ENCODE results near the gene TCFL5.

TCFL5 gene

GRCh38 chr20:62812181-62812906 is 49.3 kb downstream of the TCFL5 start:
- Mint-ChIP-seq H3K9me3 (no peaks in the 10 kb centered on the region), H3K4me3 (no peak overlapping the region), H3K27me3 (ENCODE audit: low read depth, poor library complexity) (peaks cover 21% of the 10 kb centered on the region), H3K4me1 (peaks cover 13% of the 10 kb centered on the region), H3K36me3 (ENCODE audit: low read depth) (no peaks in the 10 kb centered on the region), H3K27ac (no peak overlapping the region)
- no peak for TF ChIP-seq CTCF (IDR thresholded peaks at IDR 0.05)
- no peak for DNase-seq

- peaks cover 20% of the 10 kb centered on the region for H3K27me3 Mint-ChIP-seq (ENCODE audit: low read depth, poor library complexity)
- no peaks in the 10 kb centered on the region for H3K36me3 Mint-ChIP-seq (ENCODE audit: low read depth)
- DNase-seq, result no peak
- no peaks in the 10 kb centered on the region for H3K9me3 Mint-ChIP-seq
- no peak overlapping the region for H3K4me3 Mint-ChIP-seq
- TF ChIP-seq CTCF (IDR thresholded peaks at IDR 0.05), result no peak
- H3K27ac Mint-ChIP-seq, result no peak overlapping the region
- H3K4me1 Mint-ChIP-seq, result peaks cover 14% of the 10 kb centered on the region
These were observed 49.9 kb downstream of the TCFL5 start for GRCh38 chr20:62811720-62812119.

GRCh38 chr20:62811320-62811719 is 50.3 kb downstream of the TCFL5 start:
- DNase-seq, result no peak
- Mint-ChIP-seq H3K4me3 (no peak overlapping the region), H3K27me3 (ENCODE audit: low read depth, poor library complexity) (peaks cover 16% of the 10 kb centered on the region), H3K36me3 (ENCODE audit: low read depth) (no peaks in the 10 kb centered on the region), H3K4me1 (peaks cover 18% of the 10 kb centered on the region), H3K27ac (no peak overlapping the region), H3K9me3 (no peaks in the 10 kb centered on the region)
- TF ChIP-seq CTCF (IDR thresholded peaks at IDR 0.05), result no peak

- Mint-ChIP-seq H3K27ac (no peak overlapping the region), H3K9me3 (no peaks in the 10 kb centered on the region), H3K27me3 (ENCODE audit: low read depth, poor library complexity) (peaks cover under 1% of the 10 kb centered on the region), H3K36me3 (ENCODE audit: low read depth) (no peaks in the 10 kb centered on the region), H3K4me1 (peaks cover 11% of the 10 kb centered on the region), H3K4me3 (no peak overlapping the region)
- no peak for TF ChIP-seq CTCF (IDR thresholded peaks at IDR 0.05)
- DNase-seq, result no peak
These were observed 51.8 kb downstream of the TCFL5 start for GRCh38 chr20:62809530-62810428.

- Mint-ChIP-seq H3K27ac (no peak overlapping the region), H3K4me3 (no peak overlapping the region), H3K36me3 (ENCODE audit: low read depth) (no peaks in the 10 kb centered on the region), H3K27me3 (ENCODE audit: low read depth, poor library complexity) (peaks cover 3% of the 10 kb centered on the region), H3K9me3 (no peaks in the 10 kb centered on the region), H3K4me1 (peaks cover 19% of the 10 kb centered on the region)
- TF ChIP-seq CTCF (IDR thresholded peaks at IDR 0.05), result peak; percentile 95
- peak; percentile 89 for DNase-seq
These were observed 53.3 kb downstream of the TCFL5 start for GRCh38 chr20:62808211-62808865.

All from nephron progenitor cell (in vitro differentiated cells).